K562 (cell line): ENCODE measurements around the gene TLR3. TPM values are rescaled to one million over a fixed set of nuclear protein-coding genes. Genes with fewer than 3 reads are reported as not detected.

Experiments used
- ATAC-seq: fragments of 200-7000 bp; cut with Tn5 transposase; 3 replicates; pipeline ENCODE4 v1.9.1; 2020; ENCODE audit warnings: moderate library complexity
- BruUV-seq: library from RNA; stranded (reverse); fragments of 400-500 nt; replicated peaks from 2 replicates; lab custom pipeline; 2021; lab: Mats Ljungman, UMichigan
- CTCF ChIA-PET: fragments of 300-600 bp; formaldehyde crosslinking; extraction: SDS; loops from one replicate; lab custom pipeline; 2021; ENCODE audit warnings: low intra/inter-chr PET ratio; lab: Yijun Ruan, JAX
- POLR2A ChIA-PET: fragments of 300-600, 350-650 bp; sonication (Branson Sonifier 250); formaldehyde crosslinking; extraction: SDS; loops from one replicate; lab custom pipeline; 2021; ENCODE audit warnings: antibody characterized with exemption, inconsistent platforms; lab: Yijun Ruan, JAX
- DNase-seq, 4 experiments: peaks; one replicate each; pipeline versions ENCODE4 v3.0.0 to v3.0.0-alpha.2; 2011 to 2018; ENCODE audit warnings: low spot score in 3 of 4, mixed read lengths in 3 of 4; ENCODE audit errors: extremely low read depth in 1 of 4
- FAIRE-seq: peaks from 2 replicates; lab custom pipeline; 2011; peaks lifted over from hg19 to GRCh38; lab: Jason Lieb, UNC
- H2AFZ ChIP-seq: 2 replicates; pipeline ENCODE4 v1.6.0; 2011; ENCODE audit warnings: low read depth, low read length, control low read depth, inconsistent platforms
- H3K27ac ChIP-seq: fragments of 200-600 bp; 3 replicates; pipeline ENCODE4 v1.8.0; 2011; ENCODE audit warnings: low read depth, mild to moderate bottlenecking, control low read depth, inconsistent platforms, low read length, moderate library complexity, mixed read lengths; ENCODE audit errors: extremely low read depth
- H3K27me3 ChIP-seq, 2 experiments: fragments of 300-600 bp in 1 of 2; 2 replicates in 1 of 2; 3 replicates in 1 of 2; pipeline versions ENCODE4 v1.6.0 to v1.8.0; 2011; ENCODE audit warnings: inconsistent platforms in 2 of 2, low read length in 2 of 2, mild to moderate bottlenecking in 1 of 2, mixed read lengths in 1 of 2, moderate library complexity in 1 of 2; ENCODE audit not compliant: control insufficient read depth in 2 of 2, insufficient read depth in 2 of 2
- H3K36me3 ChIP-seq: fragments of 300-600 bp; 3 replicates; pipeline ENCODE4 v1.8.0; 2011; ENCODE audit warnings: mild to moderate bottlenecking, low read length, inconsistent platforms; ENCODE audit not compliant: control insufficient read depth, insufficient read depth
- H3K4me1 ChIP-seq, 2 experiments: fragments of 200-600 bp in 1 of 2; replicated peaks in 1 of 2; 2 replicates in 1 of 2; 3 replicates in 1 of 2; pipeline versions ENCODE4 v1.5.1 to v1.8.0; 2011; ENCODE audit warnings: inconsistent platforms in 2 of 2, low read length in 2 of 2, mild to moderate bottlenecking in 1 of 2, mixed read lengths in 1 of 2, moderate library complexity in 1 of 2; ENCODE audit not compliant: control insufficient read depth in 2 of 2, insufficient read depth in 2 of 2
- H3K4me2 ChIP-seq: 2 replicates; pipeline ENCODE4 v1.6.1; 2011; ENCODE audit warnings: low read length, control low read depth, inconsistent platforms, mixed read lengths; ENCODE audit not compliant: insufficient read depth
- H3K4me3 ChIP-seq: fragments of 200-600 bp; sonication (generic), shearing (Covaris generic); 2 replicates; pipeline ENCODE4 v1.5.1; 2016; ENCODE audit warnings: control low read depth, inconsistent platforms
- H3K79me2 ChIP-seq: fragments of 200-600 bp; 3 replicates; pipeline ENCODE4 v1.8.0; 2011; ENCODE audit warnings: low read length, inconsistent platforms; ENCODE audit not compliant: control insufficient read depth, insufficient read depth
- H3K9ac ChIP-seq, 2 experiments: 2 replicates each; pipeline versions ENCODE4 v1.6.0 to v1.6.1; 2011; ENCODE audit warnings: low read depth in 2 of 2, low read length in 2 of 2, control low read depth in 1 of 2, inconsistent platforms in 1 of 2, mild to moderate bottlenecking in 1 of 2, mixed read lengths in 1 of 2; ENCODE audit not compliant: insufficient read depth in 1 of 2
- H3K9me1 ChIP-seq: one replicate; pipeline ENCODE4 v1.6.0; 2011; ENCODE audit warnings: inconsistent platforms, mild to moderate bottlenecking, low read length, moderate library complexity; ENCODE audit not compliant: control insufficient read depth, insufficient read depth
- H3K9me3 ChIP-seq: replicated peaks from 2 replicates; pipeline ENCODE4 v1.5.1; 2011; ENCODE audit warnings: low read depth, low read length, inconsistent platforms; ENCODE audit not compliant: control insufficient read depth, insufficient read depth
- H4K20me1 ChIP-seq: replicated peaks from 2 replicates; pipeline ENCODE4 v1.6.1; 2011; ENCODE audit warnings: low read length, inconsistent platforms, mixed read lengths; ENCODE audit not compliant: control insufficient read depth, insufficient read depth
- FOXA1 ChIP-seq: fragments of 450-650 bp; IDR thresholded peaks from 2 replicates; pipeline ENCODE4 v1.6.1; 2016; ENCODE audit warnings: mild to moderate bottlenecking, borderline replicate concordance
- MBD2 ChIP-seq: sonication (generic); IDR thresholded peaks from 2 replicates; pipeline ENCODE4 v1.6.1; 2016; ENCODE audit warnings: low read depth, borderline replicate concordance
- NFATC3 ChIP-seq: fragments of 450-650 bp; IDR thresholded peaks from 2 replicates; pipeline ENCODE4 v1.6.1; 2017; ENCODE audit warnings: mild to moderate bottlenecking
- PHF8 ChIP-seq: fragments of 200-600 bp; sonication (generic); IDR thresholded peaks from 2 replicates; pipeline ENCODE4 v1.6.1; 2012; ENCODE audit warnings: mixed run types, mild to moderate bottlenecking, inconsistent platforms, low read length, moderate library complexity, borderline replicate concordance
- WGBS: fragments of 100-300 bp; shearing (Covaris generic); methylation state at CpG from one replicate; pipeline ENCODE4 v1.1.6; 2016; ENCODE audit warnings: low coverage, mixed read lengths; ENCODE audit not compliant: insufficient coverage; ENCODE audit errors: missing lambda C conversion rate; 5-methylcytosine and 5-hydroxymethylcytosine counted together
- in situ Hi-C: fragments of 300-500 bp; cut with MboI; formaldehyde crosslinking; loops from 4 replicates; pipeline ENCODE4 v1.15.0; 2018; ENCODE audit warnings: inconsistent platforms, mixed read lengths
- intact Hi-C: fragments of 100-400 bp; cut with micrococcal nuclease; formaldehyde crosslinking; loops from 2 replicates; pipeline ENCODE4 v1.14.2; 2022
- polyA plus RNA-seq, 8 experiments: library from polyadenylated mRNA; depleted of rRNA in 4 of 8; stranded (reverse) in 5 of 8; unstranded in 3 of 8; fragments of >200 nt; fragmentation: Nextera tagmentation in 2 of 8; fragmentation: Illumina TruSeq in 1 of 8; extraction: Ambion mirVana in 2 of 8; extraction: Trizol in 1 of 8; gene quantifications; 2 replicates each; pipeline versions ENCODE4 v1.2.1 to v1.2.3, GENCODE V29; 2011 to 2014; ENCODE audit warnings: inconsistent platforms in 1 of 8, missing spikeins in 1 of 8
- total RNA-seq, 7 experiments: library from RNA; depleted of rRNA in 6 of 7; stranded (reverse); fragments of >200 nt in 6 of 7; fragmentation: Illumina TruSeq in 2 of 7; extraction: Trizol in 2 of 7; gene quantifications; 2 replicates each; pipeline versions ENCODE4 v1.2.1 to v1.2.3, GENCODE V29; 2011 to 2021; ENCODE audit warnings: low replicate concordance in 1 of 7

Gene TLR3
- total and polyA plus RNA-seq, 9 of the 15 experiments (the other 6 are each of a cell fraction or from before 2014, with no cell fraction given), result 0.01 TPM; not detected in 8

DNA sequence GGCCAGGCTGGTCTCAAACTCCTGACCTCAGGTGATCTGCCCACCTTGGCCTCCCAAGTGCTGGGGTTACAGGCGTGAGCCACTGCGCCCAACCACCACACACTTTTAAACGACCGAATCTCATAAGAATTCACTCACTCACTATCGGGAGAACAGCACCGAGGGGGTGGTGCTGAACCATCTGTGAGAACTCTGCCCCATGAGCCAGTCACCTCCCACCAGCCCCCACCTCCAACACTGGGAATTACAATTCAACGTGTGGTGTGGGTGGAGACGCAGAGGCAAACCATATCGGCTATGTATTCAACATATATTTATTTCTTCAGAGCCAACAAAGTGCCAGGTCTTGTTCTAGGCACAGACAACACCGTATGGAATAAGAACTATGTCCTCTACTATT, 3.6 kb downstream of the TLR3 start:
- no peak overlapping the region for H2AFZ ChIP-seq
- H3K36me3 ChIP-seq, result no peaks in the 10 kb centered on the region
- no peaks in the 10 kb centered on the region for H3K9me3 ChIP-seq
- H3K27ac ChIP-seq, result no peak overlapping the region
- POLR2A ChIA-PET, result no interaction called here
- no peaks in the 10 kb centered on the region for H4K20me1 ChIP-seq
- DNase-seq, result no peak
- CTCF ChIA-PET, result no interaction called here
- 2% methylated on average over 10 of the region's 10 CpGs for WGBS
- FAIRE-seq, result no peak
- TF ChIP-seq NFATC3, result no peak
- TF ChIP-seq MBD2, result no peak
- TF ChIP-seq PHF8, result no peak
- intact Hi-C loops, result no loop called here
- no peaks in the 10 kb centered on the region for H3K79me2 ChIP-seq
- no peak overlapping the region for H3K4me2 ChIP-seq
- no peaks in the 10 kb centered on the region for H3K4me1 ChIP-seq
- in situ Hi-C loops, result no loop called here
- no peak for ATAC-seq
- no peaks in the 10 kb centered on the region for H3K9me1 ChIP-seq
- H3K9ac ChIP-seq, result no peak overlapping the region
- no TSS peak for BruUV-seq
- peaks cover 3 to 13% of the 10 kb centered on the region in 2 experiments for H3K27me3 ChIP-seq
- no peak overlapping the region for H3K4me3 ChIP-seq

DNA sequence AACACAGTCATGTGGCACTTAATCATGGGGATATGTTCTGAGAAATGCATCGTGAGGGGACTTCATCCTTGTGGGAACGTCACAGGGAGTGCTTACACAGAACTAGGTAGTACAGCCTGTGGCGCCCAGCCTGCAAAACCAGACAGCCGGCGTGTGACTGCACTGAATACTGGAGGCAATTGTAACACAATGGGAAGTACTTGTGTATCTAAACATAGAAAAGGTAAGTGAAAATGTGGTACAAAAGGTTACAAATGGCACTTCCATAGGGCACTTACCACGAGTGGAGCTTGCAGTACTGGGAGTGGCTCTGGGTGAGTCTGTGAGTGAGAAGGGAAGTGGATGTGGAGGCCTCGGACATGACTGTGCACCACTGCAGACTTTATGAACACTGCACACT, 5.2 kb downstream of the TLR3 start:
- ChIA-PET CTCF (no interaction called here), POLR2A (no interaction called here)
- FAIRE-seq, result no peak
- H3K27me3 ChIP-seq, result peaks cover 3 to 12% of the 10 kb centered on the region in 2 experiments
- no peak overlapping the region for H3K4me2 ChIP-seq
- no peaks in the 10 kb centered on the region for H3K9me1 ChIP-seq
- H2AFZ ChIP-seq, result no peak overlapping the region
- no peaks in the 10 kb centered on the region for H3K79me2 ChIP-seq
- intact Hi-C loops (no loop called here), in situ Hi-C loops (no loop called here)
- H3K4me1 ChIP-seq, result no peaks in the 10 kb centered on the region
- H4K20me1 ChIP-seq, result no peaks in the 10 kb centered on the region
- BruUV-seq, result no TSS peak
- H3K36me3 ChIP-seq, result no peaks in the 10 kb centered on the region
- no peak overlapping the region for H3K4me3 ChIP-seq
- 3% methylated on average over 7 of the region's 7 CpGs for WGBS
- H3K9ac ChIP-seq, result no peak overlapping the region
- DNase-seq, result no peak
- TF ChIP-seq FOXA1, result no peak
- no peak overlapping the region for H3K27ac ChIP-seq
- ATAC-seq, result peak; percentile 48; the same call in 1 of the 3 replicates
- H3K9me3 ChIP-seq, result no peaks in the 10 kb centered on the region
